M059J (cell line): ENCODE data around the gene GNAO1. TPM values are rescaled to one million over a fixed set of nuclear protein-coding genes. Genes with fewer than 3 reads are reported as not detected.

Experiments
- DNase-seq: peaks from one replicate; pipeline ENCODE4 v3.0.0-alpha.2; 2012; ENCODE audit warnings: low read depth
- total RNA-seq: library from RNA; depleted of rRNA; stranded (reverse); fragments of >200 nt; shearing (Covaris generic); gene quantifications from 2 replicates; pipeline ENCODE4 v1.2.3, GENCODE V29; 2014

GNAO1 gene
- total RNA-seq, 1 experiment from 2014 or later = 10.9 TPM

GRCh38 chr16:56198006-56198754 lies 6.9 kb downstream of the GNAO1 start:
- DNase-seq = no peak

DNA sequence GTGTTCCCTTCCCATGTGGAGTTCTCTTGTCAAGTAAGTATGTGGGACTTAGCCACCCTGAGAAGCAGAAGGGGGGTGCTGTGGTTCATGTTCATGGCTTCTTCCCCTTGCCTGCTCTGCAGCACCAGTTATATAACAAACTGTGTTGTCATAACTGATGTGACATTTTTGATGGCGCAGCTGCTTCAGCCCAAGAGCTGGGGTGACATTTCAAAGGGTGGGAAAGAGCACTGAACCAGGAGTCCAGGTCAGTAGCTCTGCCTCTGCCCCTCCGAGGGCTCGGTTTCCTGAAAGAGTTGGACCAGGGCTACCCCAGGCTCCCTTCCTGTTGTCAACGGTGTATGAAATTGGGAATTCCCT lies 7.4 kb downstream of the GNAO1 start:
- DNase-seq = no peak

DNA sequence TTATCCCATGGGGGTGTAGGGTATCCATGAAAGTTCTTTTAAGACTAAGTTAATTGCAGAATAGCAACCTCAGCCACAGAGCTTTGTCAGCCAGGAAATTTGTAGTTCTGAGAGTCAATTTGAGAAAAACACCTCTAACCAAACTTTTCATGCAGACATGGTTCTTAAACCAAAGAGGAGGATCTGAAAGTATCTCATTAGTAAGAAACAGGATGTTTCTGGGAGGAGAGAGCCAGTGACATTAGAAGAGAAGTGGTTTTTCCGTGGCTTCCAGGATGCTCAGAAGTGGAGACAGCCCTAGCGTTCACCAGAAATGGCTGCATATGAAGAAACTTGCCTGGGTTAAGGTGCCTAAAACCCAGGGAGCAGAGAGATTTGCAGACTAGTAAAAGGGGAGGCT lies 7.9 kb downstream of the GNAO1 start:
- no peak for DNase-seq

GRCh38 chr16:56201030-56201429 lies 9.7 kb downstream of the GNAO1 start:
- peak; percentile 55 for DNase-seq

- DNase-seq = peak; percentile 96
Observed at GRCh38 chr16:56202036-56202435, 10.7 kb downstream of the GNAO1 start.

DNA sequence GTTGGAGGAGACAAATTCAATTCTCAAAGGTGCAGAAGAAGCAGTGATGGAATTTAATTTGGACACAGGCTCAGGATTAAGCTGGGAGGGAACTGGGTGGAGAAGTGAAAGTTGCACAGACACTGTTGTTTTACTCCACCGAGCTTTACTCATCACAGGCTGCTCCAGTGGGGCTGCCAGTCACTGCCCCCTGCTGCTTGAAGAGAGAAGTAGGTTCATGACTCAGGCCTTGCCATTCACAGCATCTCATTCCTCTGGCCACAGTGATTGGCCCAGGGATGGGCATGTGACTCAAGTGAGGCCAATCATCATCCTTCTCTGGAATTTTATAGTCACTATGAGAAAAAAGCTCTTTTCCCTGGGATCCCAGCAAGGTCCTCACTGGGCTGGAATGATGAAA lies 11.8 kb downstream of the GNAO1 start:
- DNase-seq = peak; percentile 77

- DNase-seq = no peak
Observed at GRCh38 chr16:56204816-56205215, 13.5 kb downstream of the GNAO1 start.

DNA sequence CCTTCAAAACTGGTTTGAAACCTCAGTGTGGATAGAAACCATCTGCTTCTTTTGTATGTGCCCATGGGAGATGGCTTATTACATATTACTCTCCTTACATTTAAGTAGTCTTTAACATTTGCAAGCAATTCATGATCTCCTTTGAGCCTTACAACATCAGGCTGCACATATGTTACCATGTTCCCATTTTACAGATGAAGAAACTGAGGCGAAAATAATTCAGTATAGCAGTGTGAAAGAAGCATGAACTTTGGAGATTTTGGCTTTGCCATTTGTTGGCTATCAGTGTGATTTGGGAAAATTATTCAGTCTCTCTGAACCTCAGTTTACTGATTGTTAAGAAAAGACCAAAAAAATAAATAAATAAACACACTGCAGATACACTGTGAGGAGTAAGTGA lies 15.7 kb downstream of the GNAO1 start:
- DNase-seq = no peak

- no peak for DNase-seq
Observed at GRCh38 chr16:56207421-56207820, 16.1 kb downstream of the GNAO1 start.

GRCh38 chr16:56211435-56211981 lies 20.2 kb downstream of the GNAO1 start:
- DNase-seq = peak; percentile 93

DNA sequence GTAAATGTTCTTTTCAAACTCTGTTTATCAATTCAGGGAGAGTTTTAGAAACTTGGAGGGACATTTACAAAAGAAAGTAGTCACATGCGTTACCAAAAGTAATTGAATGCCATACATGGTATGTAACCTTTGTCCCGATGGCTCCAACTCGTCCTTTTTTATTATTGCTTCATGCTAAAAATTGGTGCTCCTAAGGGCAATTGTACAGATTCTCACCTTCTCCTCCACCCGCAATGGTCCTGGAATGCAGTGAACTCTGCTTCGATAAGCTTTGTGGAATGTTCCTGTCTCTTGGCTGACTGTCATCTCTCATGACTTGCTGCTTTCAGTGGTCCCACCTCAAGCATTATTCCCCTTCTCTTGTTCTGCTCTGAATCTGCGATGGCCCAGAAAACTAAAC lies 20.9 kb downstream of the GNAO1 start:
- peak; percentile 76 for DNase-seq

- no peak for DNase-seq
Observed at GRCh38 chr16:56221995-56222394, 30.7 kb downstream of the GNAO1 start.

- DNase-seq = no peak
Observed at GRCh38 chr16:56222474-56222997, 31.2 kb downstream of the GNAO1 start.

DNA sequence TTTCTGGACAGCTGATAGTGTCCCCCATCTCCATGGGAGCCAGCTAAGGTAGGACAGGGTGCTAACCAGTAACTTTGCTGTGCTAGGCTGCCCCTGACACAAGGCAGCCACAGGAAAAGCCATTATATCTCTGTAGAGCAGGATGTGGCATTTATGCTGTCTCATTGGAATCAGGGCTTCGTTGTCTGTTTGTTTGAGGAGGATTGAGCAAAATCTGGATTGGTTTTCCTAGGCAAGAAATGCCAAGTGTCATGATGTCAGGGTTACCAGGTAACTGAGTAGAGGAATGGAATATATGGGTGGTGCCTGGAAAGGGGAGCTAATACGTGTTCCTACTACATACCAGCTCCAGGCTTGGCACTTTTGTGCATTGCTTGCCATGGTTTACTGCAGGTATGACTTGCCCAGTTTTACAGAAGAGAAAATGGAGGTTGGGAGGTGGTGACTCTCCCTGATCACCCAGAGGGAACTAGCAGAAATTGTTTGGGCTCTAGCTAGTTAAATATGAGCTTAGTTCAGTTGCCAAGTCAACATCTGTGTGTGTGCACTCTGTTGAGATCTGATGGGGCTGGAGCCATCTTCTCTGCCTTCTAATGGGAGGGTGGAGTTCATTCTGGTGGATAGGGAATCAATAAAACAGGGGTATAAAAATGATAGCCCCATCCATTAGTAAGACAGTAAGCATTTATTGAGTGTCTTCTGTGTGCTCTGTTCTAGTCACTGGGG lies 33.9 kb downstream of the GNAO1 start:
- DNase-seq = no peak

- DNase-seq = peak; percentile 4
Observed at GRCh38 chr16:56226187-56226586, 34.9 kb downstream of the GNAO1 start.

- DNase-seq = no peak
Observed at GRCh38 chr16:56226845-56227525, 35.7 kb downstream of the GNAO1 start.

DNA sequence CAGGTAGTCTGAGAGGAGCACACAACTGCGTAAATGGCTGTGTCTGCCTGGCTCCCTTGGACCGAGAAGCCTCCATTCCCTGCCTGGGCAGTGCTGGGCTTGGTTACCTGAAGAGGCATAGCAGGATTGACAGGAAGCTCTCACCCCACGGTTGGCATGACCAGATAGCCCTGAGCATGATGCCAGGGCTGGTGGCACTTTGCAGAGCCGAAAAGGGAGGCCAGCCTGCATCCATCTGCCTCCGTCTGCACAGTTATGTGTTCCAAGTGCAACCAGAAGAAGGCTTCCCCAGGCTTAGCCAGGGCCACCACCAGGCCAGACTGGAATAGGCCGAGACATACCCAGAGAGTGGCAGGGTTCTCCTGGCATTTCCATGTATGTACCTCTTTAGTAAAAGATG lies 36.6 kb downstream of the GNAO1 start:
- DNase-seq = no peak

GRCh38 chr16:56228476-56228875 lies 37.2 kb downstream of the GNAO1 start:
- no peak for DNase-seq

DNA sequence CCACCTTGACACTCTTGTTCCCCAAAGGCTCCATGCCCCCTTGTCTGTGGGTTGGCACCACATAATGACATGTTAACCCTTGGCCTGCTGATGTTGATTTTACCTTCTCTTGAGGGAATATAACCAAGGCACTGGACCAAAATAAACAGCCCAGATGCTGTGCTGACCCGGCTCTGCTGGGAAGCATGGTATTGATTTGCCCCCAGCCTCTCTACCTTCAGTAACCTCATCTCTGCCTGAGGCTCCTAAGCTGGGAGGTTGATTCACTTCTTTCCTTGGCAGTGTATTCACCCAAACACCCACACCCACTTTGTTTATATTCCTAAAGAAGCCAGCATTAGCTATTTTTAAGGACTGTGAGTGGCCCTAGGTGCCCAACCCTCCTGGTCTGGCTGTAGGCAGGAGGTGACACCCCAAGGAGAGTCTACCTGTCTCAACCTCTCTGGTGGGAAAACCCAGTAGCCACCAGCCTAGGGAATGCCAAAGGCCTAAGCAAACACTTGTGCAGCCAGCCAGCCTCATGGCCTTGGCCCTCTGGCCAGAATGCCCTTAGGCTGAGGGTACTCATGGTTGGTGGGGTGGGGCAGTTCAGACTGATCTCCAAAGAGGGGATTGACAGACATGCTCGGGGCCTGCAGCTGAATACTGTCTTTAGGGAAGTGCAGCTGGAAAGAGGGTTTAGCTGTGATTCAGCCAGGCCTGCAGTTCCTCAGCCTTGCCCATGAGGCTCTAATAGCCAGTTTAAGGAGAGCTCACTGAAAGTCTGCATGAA lies 42.7 kb downstream of the GNAO1 start:
- DNase-seq = peak; percentile 85

DNA sequence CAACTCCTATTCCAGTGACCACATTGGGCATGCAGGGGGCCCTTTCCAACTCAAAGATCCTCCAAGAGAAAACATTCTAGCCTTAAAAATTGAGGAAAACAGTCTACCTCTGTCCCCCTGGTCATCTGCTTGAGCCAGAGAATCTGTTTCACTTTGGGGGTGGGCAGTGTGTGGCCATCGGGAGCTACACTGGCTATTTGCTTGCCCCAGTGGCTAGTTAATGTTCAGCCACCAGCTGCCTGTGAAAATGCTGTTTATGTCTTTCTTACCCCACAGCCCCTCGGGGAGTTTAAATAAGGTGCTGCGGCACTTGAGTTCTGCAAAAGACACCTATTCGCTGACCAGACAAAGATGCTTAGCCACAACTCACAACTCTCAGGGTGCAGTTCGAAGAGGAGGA lies 43.4 kb downstream of the GNAO1 start:
- DNase-seq = no peak

GRCh38 chr16:56237451-56237930 lies 46.2 kb downstream of the GNAO1 start:
- no peak for DNase-seq
